DND-41 (cell line): ENCODE results near the gene PTPRJ.

Source experiments
- EZH2 ChIP-seq: IDR thresholded peaks from 3 replicates; pipeline ENCODE4 v1.6.1; 2012; ENCODE audit warnings: borderline replicate concordance, low read depth, mild to moderate bottlenecking, moderate library complexity, low read length, inconsistent platforms; ENCODE audit not compliant: severe bottlenecking
- TF ChIP-seq, protein P1 (sequence below): IDR thresholded peaks from 2 replicates; pipeline ENCODE4 v1.5.1; 2012; ENCODE audit warnings: borderline replicate concordance, low read length, moderate library complexity, mild to moderate bottlenecking; ENCODE audit not compliant: poor library complexity, severe bottlenecking; ENCODE audit errors: extremely low read depth

DNA sequence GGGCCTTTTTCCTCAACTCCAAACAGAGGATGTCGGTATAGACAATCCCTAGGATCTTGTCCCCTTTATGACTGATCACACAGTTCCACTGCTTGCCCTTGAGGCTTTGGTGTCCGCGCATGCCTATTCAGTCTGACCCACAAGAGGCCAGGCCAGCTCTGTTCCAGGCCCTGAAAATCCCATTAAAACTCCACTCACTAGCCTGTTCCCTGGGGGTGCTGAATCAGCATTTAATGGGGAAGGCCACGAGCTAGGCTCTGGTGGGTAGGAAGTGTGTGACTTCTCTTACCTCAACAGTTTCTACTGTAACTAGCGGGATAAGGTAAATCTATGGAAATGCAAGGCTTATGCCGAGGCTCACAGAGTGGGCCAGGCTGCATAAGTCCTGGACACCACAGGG is 117.7 kb downstream of the PTPRJ start:
- TF ChIP-seq, protein P1, sequence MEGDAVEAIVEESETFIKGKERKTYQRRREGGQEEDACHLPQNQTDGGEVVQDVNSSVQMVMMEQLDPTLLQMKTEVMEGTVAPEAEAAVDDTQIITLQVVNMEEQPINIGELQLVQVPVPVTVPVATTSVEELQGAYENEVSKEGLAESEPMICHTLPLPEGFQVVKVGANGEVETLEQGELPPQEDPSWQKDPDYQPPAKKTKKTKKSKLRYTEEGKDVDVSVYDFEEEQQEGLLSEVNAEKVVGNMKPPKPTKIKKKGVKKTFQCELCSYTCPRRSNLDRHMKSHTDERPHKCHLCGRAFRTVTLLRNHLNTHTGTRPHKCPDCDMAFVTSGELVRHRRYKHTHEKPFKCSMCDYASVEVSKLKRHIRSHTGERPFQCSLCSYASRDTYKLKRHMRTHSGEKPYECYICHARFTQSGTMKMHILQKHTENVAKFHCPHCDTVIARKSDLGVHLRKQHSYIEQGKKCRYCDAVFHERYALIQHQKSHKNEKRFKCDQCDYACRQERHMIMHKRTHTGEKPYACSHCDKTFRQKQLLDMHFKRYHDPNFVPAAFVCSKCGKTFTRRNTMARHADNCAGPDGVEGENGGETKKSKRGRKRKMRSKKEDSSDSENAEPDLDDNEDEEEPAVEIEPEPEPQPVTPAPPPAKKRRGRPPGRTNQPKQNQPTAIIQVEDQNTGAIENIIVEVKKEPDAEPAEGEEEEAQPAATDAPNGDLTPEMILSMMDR: no peak
- TF ChIP-seq EZH2: no peak
